Vagina (tissue), 2 donors: Measurements from ENCODE around the gene CBX2.

Source experiments
- CTCF ChIP-seq, 3 experiments: fragments of 450-650 bp in 2 of 3; fragments of 200-600 bp in 1 of 3; sonication (generic) in 1 of 3; IDR thresholded peaks; one replicate each; pipeline ENCODE4 v1.5.1; 2017 to 2019; ENCODE audit warnings: antibody characterized with exemption in 3 of 3, mild to moderate bottlenecking in 2 of 3, moderate library complexity in 2 of 3
- POLR2A ChIP-seq, 2 donors: fragments of 450-650 bp; IDR thresholded peaks; one replicate each; pipeline ENCODE4 v1.6.1; 2017; ENCODE audit warnings: antibody characterized with exemption in 2 of 2, mild to moderate bottlenecking in 2 of 2, moderate library complexity in 2 of 2
- POLR2AphosphoS5 ChIP-seq, 2 donors: sonication (generic); formaldehyde crosslinking; IDR thresholded peaks; one replicate each; pipeline ENCODE4 v1.9.0; 2017; ENCODE audit warnings: antibody characterized with exemption in 2 of 2, mild to moderate bottlenecking in 2 of 2, low read depth in 1 of 2; ENCODE audit not compliant: insufficient read depth in 1 of 2

GRCh38 chr17:79799538-79800324 lies 21.8 kb downstream of the CBX2 start:
- no peak for TF ChIP-seq CTCF (IDR thresholded peaks at IDR 0.05)
- no peak for TF ChIP-seq POLR2A (IDR thresholded peaks at IDR 0.05)
- no peak for TF ChIP-seq POLR2AphosphoS5 (IDR thresholded peaks at IDR 0.05; ENCODE audit: insufficient read depth in 1 of 2, low read depth in 1 of 2)
